ENCODE measurements around the gene SOX30. TPM values are rescaled to one million over a fixed set of nuclear protein-coding genes. Genes with fewer than 3 reads are reported as not detected.

SOX30 gene
- total and polyA plus RNA-seq, 2 of the 13 experiments (the other 11 are each of a cell fraction or from before 2014, with no cell fraction given) = 0.05 TPM; not detected in 1

DNA sequence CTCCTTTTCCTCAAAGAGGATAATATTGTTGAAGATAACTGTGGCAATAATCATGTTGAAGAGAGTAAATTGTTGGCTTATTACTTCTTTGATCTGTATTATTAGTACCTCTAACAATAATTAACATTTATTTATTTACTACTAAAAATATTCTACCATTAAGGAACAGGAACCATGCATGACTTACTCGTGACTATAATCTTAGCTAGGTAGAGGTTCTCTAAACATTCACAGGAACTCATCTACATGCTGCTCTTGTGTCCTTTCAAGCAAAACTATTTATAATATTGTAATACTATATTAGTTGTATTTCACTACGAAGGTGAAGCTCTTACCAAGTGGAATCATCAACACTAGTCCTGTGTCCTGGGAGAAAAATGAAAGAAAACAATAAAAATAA, 3.1 kb downstream of the SOX30 start (continued):
- TF ChIP-seq, protein P1, sequence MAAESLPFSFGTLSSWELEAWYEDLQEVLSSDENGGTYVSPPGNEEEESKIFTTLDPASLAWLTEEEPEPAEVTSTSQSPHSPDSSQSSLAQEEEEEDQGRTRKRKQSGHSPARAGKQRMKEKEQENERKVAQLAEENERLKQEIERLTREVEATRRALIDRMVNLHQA (CRISPR knock-in tag; IDR thresholded peaks at IDR 0.05) = no peak

DNA sequence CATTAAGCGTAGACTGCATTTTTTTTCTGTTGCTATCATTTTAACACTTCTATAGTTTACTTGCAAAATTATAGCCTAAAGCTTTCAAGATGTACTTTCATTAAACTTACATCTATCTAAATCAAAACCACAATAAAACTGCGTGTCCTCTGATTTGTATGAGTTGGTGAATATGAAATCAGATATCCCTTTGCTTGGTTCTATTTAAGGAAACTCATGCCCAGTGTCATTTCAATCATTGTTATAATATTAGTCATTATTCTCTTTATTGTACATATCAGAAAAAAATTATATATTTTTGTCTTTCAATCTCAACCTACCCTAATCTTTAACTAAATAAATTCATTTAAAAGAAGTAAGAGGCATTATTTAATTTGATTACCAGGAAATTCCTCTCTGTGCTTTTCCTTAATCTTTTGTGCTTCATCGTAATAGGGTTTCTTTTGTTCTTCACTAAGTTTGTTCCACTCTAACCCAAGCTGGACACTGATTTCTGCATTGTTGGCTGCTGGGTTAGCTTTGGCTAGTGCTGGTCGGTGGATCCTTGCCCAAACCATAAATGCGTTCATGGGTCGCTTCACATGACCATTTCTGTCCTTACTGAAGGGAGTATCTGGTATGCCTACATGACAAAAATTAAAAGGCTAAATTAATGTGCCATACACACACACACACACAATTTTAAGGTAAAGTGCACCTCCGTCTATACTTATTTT, 3.8 kb downstream of the SOX30 start:
- ChIA-PET CTCF (ENCODE audit: low intra/inter-chr PET ratio, low total read pairs) (no interaction called here), POLR2A (no interaction called here)
- 49% methylated on average over 7 of the region's 7 CpGs for WGBS (ENCODE audit: low lambda C conversion rate)
- H3K36me3 ChIP-seq (replicated peaks in 1 of 2; ENCODE audit: control insufficient read depth in 1 of 2, insufficient read depth in 2 of 2, low read length in 2 of 2) = no peaks in the 10 kb centered on the region
- intact Hi-C loops (cut with micrococcal nuclease; ENCODE audit: unreplicated experiment) (no loop called here), in situ Hi-C loops (cut with HindIII; ENCODE audit: extremely low pct_ligation_motif_present, low pct_unique_long_range_greater_than_20kb) (no loop called here)
- no TSS peak for BruUV-seq (replicated peaks)
- no peaks in the 10 kb centered on the region for H3K27me3 ChIP-seq (ENCODE audit: control insufficient read depth in 1 of 2, insufficient read depth in 2 of 2, low read length in 2 of 2)
- ATAC-seq (no peak), FAIRE-seq (no peak), DNase-seq (ENCODE audit: low spot score) (no peak)
- H3K4me1 ChIP-seq (ENCODE audit: insufficient read depth, low read length) = no peaks in the 10 kb centered on the region
- no peak overlapping the region for H3K4me3 ChIP-seq (replicated peaks in 1 of 3; ENCODE audit: insufficient read depth in 1 of 3, low read depth in 2 of 3, low read length in 3 of 3)
- no peak overlapping the region for H3K9ac ChIP-seq (ENCODE audit: insufficient read depth, low read depth, low read length)
- no peaks in the 10 kb centered on the region for H3K79me2 ChIP-seq (ENCODE audit: insufficient read depth, low read length)
- H3K9me3 ChIP-seq (ENCODE audit: low read length) = no peaks in the 10 kb centered on the region
- H3K27ac ChIP-seq (ENCODE audit: extremely low read length, insufficient read depth, low read length) = no peak overlapping the region
- no peak overlapping the region for H2AFZ ChIP-seq (ENCODE audit: low read length)
- H3K4me2 ChIP-seq (ENCODE audit: low read depth, low read length) = no peak overlapping the region
- H4K20me1 ChIP-seq (ENCODE audit: insufficient read depth, low read length) = no peaks in the 10 kb centered on the region
- TF ChIP-seq FOXP1 (IDR thresholded peaks at IDR 0.05) = no peak
- no peak for TF ChIP-seq FOXP1 (CRISPR knock-in tag; IDR thresholded peaks at IDR 0.05)
- TF ChIP-seq ZSCAN25 (CRISPR knock-in tag; IDR thresholded peaks at IDR 0.05) = no peak
- no peak for TF ChIP-seq HNF1B (CRISPR knock-in tag; IDR thresholded peaks at IDR 0.05)
- TF ChIP-seq ZNF136 (CRISPR knock-in tag; IDR thresholded peaks at IDR 0.05; ENCODE audit: low read depth) = no peak
- TF ChIP-seq ZFX (CRISPR knock-in tag; IDR thresholded peaks at IDR 0.05; ENCODE audit: low read depth) = no peak
- no peak for TF ChIP-seq NCOA5 (CRISPR knock-in tag; IDR thresholded peaks at IDR 0.05)
- no peak for TF ChIP-seq ATF4 (CRISPR knock-in tag; IDR thresholded peaks at IDR 0.05)
- TF ChIP-seq ZNF317 (CRISPR knock-in tag; IDR thresholded peaks at IDR 0.05) = no peak
- TF ChIP-seq SRF (IDR thresholded peaks at IDR 0.05; ENCODE audit: low read depth, low read length) = no peak
- TF ChIP-seq, protein P2, sequence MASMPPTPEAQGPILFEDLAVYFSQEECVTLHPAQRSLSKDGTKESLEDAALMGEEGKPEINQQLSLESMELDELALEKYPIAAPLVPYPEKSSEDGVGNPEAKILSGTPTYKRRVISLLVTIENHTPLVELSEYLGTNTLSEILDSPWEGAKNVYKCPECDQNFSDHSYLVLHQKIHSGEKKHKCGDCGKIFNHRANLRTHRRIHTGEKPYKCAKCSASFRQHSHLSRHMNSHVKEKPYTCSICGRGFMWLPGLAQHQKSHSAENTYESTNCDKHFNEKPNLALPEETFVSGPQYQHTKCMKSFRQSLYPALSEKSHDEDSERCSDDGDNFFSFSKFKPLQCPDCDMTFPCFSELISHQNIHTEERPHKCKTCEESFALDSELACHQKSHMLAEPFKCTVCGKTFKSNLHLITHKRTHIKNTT (CRISPR knock-in tag; IDR thresholded peaks at IDR 0.05) = no peak
- TF ChIP-seq ZNF30 (CRISPR knock-in tag; IDR thresholded peaks at IDR 0.05) = no peak
- no peak for TF ChIP-seq ZNF841 (CRISPR knock-in tag; IDR thresholded peaks at IDR 0.05; ENCODE audit: borderline replicate concordance)
- no peak for TF ChIP-seq ATF1 (CRISPR knock-in tag; IDR thresholded peaks at IDR 0.05)
- no peak for TF ChIP-seq POLR2AphosphoS5 (IDR thresholded peaks at IDR 0.05; ENCODE audit: low read depth, low read length)
- TF ChIP-seq SCMH1 (CRISPR knock-in tag; IDR thresholded peaks at IDR 0.05; ENCODE audit: borderline replicate concordance) = no peak
- TF ChIP-seq ZNF558 (CRISPR knock-in tag; IDR thresholded peaks at IDR 0.05; ENCODE audit: borderline replicate concordance) = no peak
- no peak for TF ChIP-seq ZSCAN22 (CRISPR knock-in tag; IDR thresholded peaks at IDR 0.05)
- no peak for TF ChIP-seq SP2 (CRISPR knock-in tag; IDR thresholded peaks at IDR 0.05)

Data from HepG2 (cell line).